K562 (cell line): Measurements from ENCODE around the gene SLC25A1. TPM values are rescaled to one million over a fixed set of nuclear protein-coding genes. Genes with fewer than 3 reads are reported as not detected.

Experiments used
- BRCA1 ChIP-seq, 2 experiments: fragments of 450-650 bp in 1 of 2; sonication (generic) in 1 of 2; formaldehyde crosslinking in 1 of 2; IDR thresholded peaks; 2 replicates each; pipeline versions ENCODE4 v1.5.0 to v1.6.1; 2017 to 2020; ENCODE audit warnings: mild to moderate bottlenecking in 1 of 2, missing genetic modification reagents in 1 of 2
- HDGF ChIP-seq: fragments of 450-650 bp; IDR thresholded peaks from 2 replicates; pipeline ENCODE4 v1.6.1; 2016
- JUND ChIP-seq, 2 experiments: IDR thresholded peaks; 2 replicates in 1 of 2; 3 replicates in 1 of 2; pipeline ENCODE4 v1.6.1; 2011; ENCODE audit warnings: borderline replicate concordance in 2 of 2, low read depth in 2 of 2, low read length in 2 of 2, improper control_type of control experiment in 1 of 2, missing biosample characterization in 1 of 2, missing genetic modification characterization in 1 of 2, missing genetic modification reagents in 1 of 2
- MAFG ChIP-seq: fragments of 450-650 bp; conservative IDR thresholded peaks from 2 replicates; pipeline ENCODE4 v1.6.1; 2016; ENCODE audit warnings: missing genetic modification characterization, missing compliant biosample characterization
- PKNOX1 ChIP-seq: fragments of 450-650 bp; IDR thresholded peaks from 2 replicates; pipeline ENCODE4 v1.6.1; 2016
- POLR2B ChIP-seq: fragments of 450-650 bp; IDR thresholded peaks from 2 replicates; pipeline ENCODE4 v1.6.1; 2018; ENCODE audit warnings: low read depth; ENCODE audit not compliant: partially characterized antibody
- SMAD3 ChIP-seq: fragments of 450-650 bp; formaldehyde crosslinking; conservative IDR thresholded peaks from 2 replicates; pipeline ENCODE4 v1.4.0; 2020; ENCODE audit warnings: mild to moderate bottlenecking
- ZBTB33 ChIP-seq: sonication (generic); formaldehyde crosslinking; IDR thresholded peaks from 2 replicates; pipeline ENCODE4 v1.8.1; 2023; ENCODE audit warnings: mild to moderate bottlenecking, missing genetic modification reagents
- ZNF316 ChIP-seq: fragments of 450-650 bp; IDR thresholded peaks from 2 replicates; pipeline ENCODE4 v1.6.1; 2016
- ZNF431 ChIP-seq: sonication (generic); formaldehyde crosslinking; IDR thresholded peaks from 2 replicates; pipeline ENCODE4 v1.8.0; 2022; ENCODE audit warnings: mild to moderate bottlenecking, missing genetic modification reagents
- ZNF785 ChIP-seq: fragments of 250-450 bp; sonication (Bioruptor Pico); IDR thresholded peaks from 2 replicates; pipeline ENCODE4 v1.4.0; 2020; ENCODE audit warnings: mild to moderate bottlenecking
- polyA plus RNA-seq, 8 experiments: library from polyadenylated mRNA; depleted of rRNA in 4 of 8; stranded (reverse) in 5 of 8; unstranded in 3 of 8; fragments of >200 nt; fragmentation: Nextera tagmentation in 2 of 8; fragmentation: Illumina TruSeq in 1 of 8; extraction: Ambion mirVana in 2 of 8; extraction: Trizol in 1 of 8; gene quantifications; 2 replicates each; pipeline versions ENCODE4 v1.2.1 to v1.2.3, GENCODE V29; 2011 to 2014; ENCODE audit warnings: inconsistent platforms in 1 of 8, missing spikeins in 1 of 8
- total RNA-seq, 7 experiments: library from RNA; depleted of rRNA in 6 of 7; stranded (reverse); fragments of >200 nt in 6 of 7; fragmentation: Illumina TruSeq in 2 of 7; extraction: Trizol in 2 of 7; gene quantifications; 2 replicates each; pipeline versions ENCODE4 v1.2.1 to v1.2.3, GENCODE V29; 2011 to 2021; ENCODE audit warnings: low replicate concordance in 1 of 7
- TF ChIP-seq, protein P1 (sequence below): sonication (generic); formaldehyde crosslinking; IDR thresholded peaks from 2 replicates; pipeline ENCODE4 v1.8.0; 2023; ENCODE audit warnings: mild to moderate bottlenecking, missing genetic modification reagents
- TF ChIP-seq, protein P2 (sequence below): fragments of 450-650 bp; formaldehyde crosslinking; IDR thresholded peaks from 2 replicates; pipeline ENCODE4 v1.4.0; 2020; ENCODE audit warnings: mild to moderate bottlenecking
- TF ChIP-seq, protein P3 (sequence below), 2 experiments: IDR thresholded peaks in 1 of 2; conservative IDR thresholded peaks in 1 of 2; 2 replicates each; pipeline ENCODE4 v1.6.1; 2016; ENCODE audit warnings: low read depth in 2 of 2, mild to moderate bottlenecking in 1 of 2, missing compliant biosample characterization in 1 of 2, missing genetic modification characterization in 1 of 2, moderate library complexity in 1 of 2

Gene SLC25A1
- total and polyA plus RNA-seq, 9 of the 15 experiments (the other 6 are each of a cell fraction or from before 2014, with no cell fraction given) = 11.0 to 408 (median 110) TPM

DNA sequence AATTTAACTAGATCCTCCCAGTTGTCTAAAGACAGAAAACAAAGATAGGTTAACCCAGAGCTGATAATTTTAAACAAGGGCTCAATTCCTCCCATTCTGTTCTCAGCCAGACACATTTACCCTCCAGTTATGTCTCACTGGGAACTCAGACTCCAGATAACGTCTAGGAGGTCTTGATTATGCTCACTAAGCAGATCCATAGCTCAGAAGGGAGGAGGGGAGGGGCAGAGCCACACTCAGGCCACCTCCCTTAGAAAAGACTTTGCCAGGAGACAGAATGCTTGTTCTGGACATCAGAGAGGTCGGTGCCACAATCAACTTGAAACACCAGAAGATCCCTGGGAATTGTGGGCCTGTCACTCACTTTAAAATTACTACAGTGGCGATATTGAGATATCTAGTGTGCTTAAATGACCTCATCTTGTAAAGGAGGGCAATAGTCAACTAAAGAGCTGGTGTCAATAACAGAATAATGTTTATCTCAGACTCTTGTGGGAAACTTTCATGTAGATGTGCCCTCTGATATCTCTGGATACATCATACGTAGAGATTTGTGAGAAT is 29.8 kb upstream of the SLC25A1 start (continued):
- TF ChIP-seq, protein P1, sequence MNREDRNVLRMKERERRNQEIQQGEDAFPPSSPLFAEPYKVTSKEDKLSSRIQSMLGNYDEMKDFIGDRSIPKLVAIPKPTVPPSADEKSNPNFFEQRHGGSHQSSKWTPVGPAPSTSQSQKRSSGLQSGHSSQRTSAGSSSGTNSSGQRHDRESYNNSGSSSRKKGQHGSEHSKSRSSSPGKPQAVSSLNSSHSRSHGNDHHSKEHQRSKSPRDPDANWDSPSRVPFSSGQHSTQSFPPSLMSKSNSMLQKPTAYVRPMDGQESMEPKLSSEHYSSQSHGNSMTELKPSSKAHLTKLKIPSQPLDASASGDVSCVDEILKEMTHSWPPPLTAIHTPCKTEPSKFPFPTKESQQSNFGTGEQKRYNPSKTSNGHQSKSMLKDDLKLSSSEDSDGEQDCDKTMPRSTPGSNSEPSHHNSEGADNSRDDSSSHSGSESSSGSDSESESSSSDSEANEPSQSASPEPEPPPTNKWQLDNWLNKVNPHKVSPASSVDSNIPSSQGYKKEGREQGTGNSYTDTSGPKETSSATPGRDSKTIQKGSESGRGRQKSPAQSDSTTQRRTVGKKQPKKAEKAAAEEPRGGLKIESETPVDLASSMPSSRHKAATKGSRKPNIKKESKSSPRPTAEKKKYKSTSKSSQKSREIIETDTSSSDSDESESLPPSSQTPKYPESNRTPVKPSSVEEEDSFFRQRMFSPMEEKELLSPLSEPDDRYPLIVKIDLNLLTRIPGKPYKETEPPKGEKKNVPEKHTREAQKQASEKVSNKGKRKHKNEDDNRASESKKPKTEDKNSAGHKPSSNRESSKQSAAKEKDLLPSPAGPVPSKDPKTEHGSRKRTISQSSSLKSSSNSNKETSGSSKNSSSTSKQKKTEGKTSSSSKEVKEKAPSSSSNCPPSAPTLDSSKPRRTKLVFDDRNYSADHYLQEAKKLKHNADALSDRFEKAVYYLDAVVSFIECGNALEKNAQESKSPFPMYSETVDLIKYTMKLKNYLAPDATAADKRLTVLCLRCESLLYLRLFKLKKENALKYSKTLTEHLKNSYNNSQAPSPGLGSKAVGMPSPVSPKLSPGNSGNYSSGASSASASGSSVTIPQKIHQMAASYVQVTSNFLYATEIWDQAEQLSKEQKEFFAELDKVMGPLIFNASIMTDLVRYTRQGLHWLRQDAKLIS = 0 out of 2 replicates have a peak, but pooled peaks have one; percentile 73
- TF ChIP-seq ZBTB33 (no peak), ZNF316 (peak; percentile 78), MAFG (peak; percentile 69), BRCA1 (IDR thresholded peaks at IDR 0.05) (no peak), BRCA1 (CRISPR knock-in tag; IDR thresholded peaks at IDR 0.05) (no peak), POLR2B (no peak), ZNF785 (0 out of 2 replicates have a peak, but pooled peaks have one; percentile 42), JUND (IDR thresholded peaks at IDR 0.05; ENCODE audit: borderline replicate concordance, low read depth, low read length) (0 out of 2 replicates have a peak, but pooled peaks have one; percentile 17), JUND (tag; IDR thresholded peaks at IDR 0.05; ENCODE audit: borderline replicate concordance, low read depth, low read length) (no peak), SMAD3 (CRISPR knock-in tag) (0 out of 2 replicates have a peak, but pooled peaks have one; percentile 29), HDGF (no peak), ZNF431 (CRISPR knock-in tag) (0 out of 2 replicates have a peak, but pooled peaks have one; percentile 34), PKNOX1 (peak; percentile 86)
- TF ChIP-seq, protein P2, sequence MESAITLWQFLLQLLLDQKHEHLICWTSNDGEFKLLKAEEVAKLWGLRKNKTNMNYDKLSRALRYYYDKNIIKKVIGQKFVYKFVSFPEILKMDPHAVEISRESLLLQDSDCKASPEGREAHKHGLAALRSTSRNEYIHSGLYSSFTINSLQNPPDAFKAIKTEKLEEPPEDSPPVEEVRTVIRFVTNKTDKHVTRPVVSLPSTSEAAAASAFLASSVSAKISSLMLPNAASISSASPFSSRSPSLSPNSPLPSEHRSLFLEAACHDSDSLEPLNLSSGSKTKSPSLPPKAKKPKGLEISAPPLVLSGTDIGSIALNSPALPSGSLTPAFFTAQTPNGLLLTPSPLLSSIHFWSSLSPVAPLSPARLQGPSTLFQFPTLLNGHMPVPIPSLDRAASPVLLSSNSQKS (CRISPR knock-in tag) = no peak
- TF ChIP-seq, protein P3, sequence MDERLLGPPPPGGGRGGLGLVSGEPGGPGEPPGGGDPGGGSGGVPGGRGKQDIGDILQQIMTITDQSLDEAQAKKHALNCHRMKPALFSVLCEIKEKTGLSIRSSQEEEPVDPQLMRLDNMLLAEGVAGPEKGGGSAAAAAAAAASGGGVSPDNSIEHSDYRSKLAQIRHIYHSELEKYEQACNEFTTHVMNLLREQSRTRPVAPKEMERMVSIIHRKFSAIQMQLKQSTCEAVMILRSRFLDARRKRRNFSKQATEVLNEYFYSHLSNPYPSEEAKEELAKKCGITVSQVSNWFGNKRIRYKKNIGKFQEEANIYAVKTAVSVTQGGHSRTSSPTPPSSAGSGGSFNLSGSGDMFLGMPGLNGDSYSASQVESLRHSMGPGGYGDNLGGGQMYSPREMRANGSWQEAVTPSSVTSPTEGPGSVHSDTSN (CRISPR knock-in tag; IDR thresholded peaks at IDR 0.05; ENCODE audit: low read depth) = no peak
- TF ChIP-seq, protein P3 (tag; conservative IDR thresholded peaks at IDR 0.05; ENCODE audit: low read depth) = peak; percentile 62
